Natural killer cell (primary cell): ENCODE results near the gene ST3GAL4. TPM values are rescaled to one million over a fixed set of nuclear protein-coding genes. Genes with fewer than 3 reads are reported as not detected.

Source experiments
- ATAC-seq, 3 donors: fragments of 150-1000 bp in 2 of 3; fragments of 200-7000 bp in 1 of 3; cut with Tn5 transposase; 1 replicate in 1 of 3; 2 replicates in 2 of 3; pipeline ENCODE4 v1.10.0; 2021; ENCODE audit warnings: mild to moderate bottlenecking in 2 of 3, moderate library complexity in 2 of 3
- DNase-seq, 2 donors: peaks; one replicate each; pipeline versions ENCODE4 v3.0.0 to v3.0.0-alpha.2; 2013 to 2021; ENCODE audit warnings: mixed read lengths in 1 of 2
- H3K27ac ChIP-seq: one replicate; pipeline ENCODE4 v1.5.1; 2013; ENCODE audit warnings: mild to moderate bottlenecking, low read length
- H3K27me3 ChIP-seq: one replicate; pipeline ENCODE4 v1.6.1; 2013; ENCODE audit warnings: low read length; ENCODE audit not compliant: control insufficient read depth, insufficient read depth
- H3K36me3 ChIP-seq: one replicate; pipeline ENCODE4 v1.6.1; 2013; ENCODE audit warnings: low read length; ENCODE audit not compliant: control insufficient read depth, insufficient read depth
- H3K4me1 ChIP-seq: one replicate; pipeline ENCODE4 v1.6.1; 2013; ENCODE audit warnings: low read length; ENCODE audit not compliant: control insufficient read depth, insufficient read depth
- H3K4me3 ChIP-seq: one replicate; pipeline ENCODE4 v1.5.1; 2013; ENCODE audit warnings: low read length
- H3K9me3 ChIP-seq: one replicate; pipeline ENCODE4 v1.6.1; 2013; ENCODE audit warnings: low read length; ENCODE audit not compliant: control insufficient read depth, insufficient read depth
- H3K27ac Mint-ChIP-seq, 2 donors: one replicate each; pipeline ENCODE4 v1.8.0; 2022; ENCODE audit warnings: mild to moderate bottlenecking in 2 of 2, mixed read lengths in 2 of 2, moderate library complexity in 1 of 2
- H3K27me3 Mint-ChIP-seq, 2 donors: one replicate each; pipeline ENCODE4 v1.8.0; 2022; ENCODE audit warnings: low read depth in 2 of 2, mixed read lengths in 2 of 2
- H3K36me3 Mint-ChIP-seq: one replicate; pipeline ENCODE4 v1.8.0; 2022; ENCODE audit warnings: mixed read lengths
- H3K4me1 Mint-ChIP-seq, 2 donors: one replicate each; pipeline ENCODE4 v1.8.0; 2022; ENCODE audit warnings: mixed read lengths in 2 of 2
- H3K4me3 Mint-ChIP-seq: one replicate; pipeline ENCODE4 v1.8.0; 2022; ENCODE audit warnings: mild to moderate bottlenecking, moderate library complexity, mixed read lengths
- H3K9me3 Mint-ChIP-seq, 2 donors: one replicate each; pipeline ENCODE4 v1.8.0; 2022; ENCODE audit warnings: mixed read lengths in 2 of 2
- CTCF ChIP-seq: fragments of 200-600 bp; IDR thresholded peaks from one replicate; pipeline ENCODE4 v1.8.0; 2022; ENCODE audit warnings: antibody characterized with exemption
- WGBS: methylation state at CpG from one replicate; pipeline ENCODE4 v1.1.7; 2013; ENCODE audit warnings: missing lambda C conversion rate; ENCODE audit not compliant: insufficient coverage; 5-methylcytosine and 5-hydroxymethylcytosine counted together
- intact Hi-C: fragments of 100-400 bp; cut with micrococcal nuclease; formaldehyde crosslinking; loops from one replicate; pipeline ENCODE4 v1.14.2; 2022
- total RNA-seq, 4 donors: library from RNA; stranded (reverse); fragments of 120-200 nt in 1 of 4; gene quantifications; one replicate each; pipeline versions ENCODE4 v1.2.3 to v1.2.4, GENCODE V29; 2013 to 2022

The ST3GAL4 gene
- total RNA-seq, 3 donors from 2014 or later (not counting 1 experiment from before 2014, with no cell fraction given): 43.3 to 57.6 (median 47.3) TPM

GRCh38 chr11:126340960-126341606, 14.4 kb upstream of the ST3GAL4 start:
- intact Hi-C loops: no loop called here

GRCh38 chr11:126341760-126342161, 13.7 kb upstream of the ST3GAL4 start:
- Mint-ChIP-seq H3K27me3 (no peaks in the 10 kb centered on the region), H3K4me3 (no peak overlapping the region), H3K4me1 (peaks cover 25 to 52% of the 10 kb centered on the region in 2 donors), H3K36me3 (no peaks in the 10 kb centered on the region), H3K9me3 (no peaks in the 10 kb centered on the region), H3K27ac (peak overlapping the region; percentile 61 to 78)
- 61% methylated on average over 3 of the region's 3 CpGs for WGBS
- no peak for ATAC-seq
- TF ChIP-seq CTCF: no peak
- Histone ChIP-seq H3K27ac (no peak overlapping the region), H3K4me1 (peaks cover 23% of the 10 kb centered on the region), H3K9me3 (no peaks in the 10 kb centered on the region), H3K4me3 (no peak overlapping the region), H3K36me3 (peaks cover 44% of the 10 kb centered on the region), H3K27me3 (no peaks in the 10 kb centered on the region)
- no peak for DNase-seq
- intact Hi-C loops: no loop called here

More at GRCh38 chr11:126340960-126341606, 14.4 kb upstream of the ST3GAL4 start:
- Histone ChIP-seq H3K27ac (no peak overlapping the region), H3K36me3 (peaks cover 40% of the 10 kb centered on the region), H3K4me3 (no peak overlapping the region), H3K27me3 (no peaks in the 10 kb centered on the region), H3K9me3 (no peaks in the 10 kb centered on the region), H3K4me1 (peaks cover 23% of the 10 kb centered on the region)
- ATAC-seq (no peak), DNase-seq (no peak)
- H3K36me3 Mint-ChIP-seq: no peaks in the 10 kb centered on the region
- 92% methylated on average over 7 of the region's 7 CpGs for WGBS
- H3K4me1 Mint-ChIP-seq: peaks cover 28 to 55% of the 10 kb centered on the region in 2 donors
- H3K27ac Mint-ChIP-seq: peak overlapping the region; percentile 61 to 78
- TF ChIP-seq CTCF: no peak
- H3K27me3 Mint-ChIP-seq: no peaks in the 10 kb centered on the region
- no peak overlapping the region for H3K4me3 Mint-ChIP-seq
- no peaks in the 10 kb centered on the region for H3K9me3 Mint-ChIP-seq

GRCh38 chr11:126343051-126343450, 12.4 kb upstream of the ST3GAL4 start:
- ATAC-seq (no peak), DNase-seq (no peak)
- peaks cover 43% of the 10 kb centered on the region for H3K36me3 ChIP-seq
- H3K4me1 ChIP-seq: peaks cover 18% of the 10 kb centered on the region
- Mint-ChIP-seq H3K4me1 (peaks cover 22 to 41% of the 10 kb centered on the region in 2 donors), H3K27me3 (no peaks in the 10 kb centered on the region), H3K9me3 (no peaks in the 10 kb centered on the region), H3K4me3 (no peak overlapping the region), H3K36me3 (no peaks in the 10 kb centered on the region), H3K27ac (peak overlapping the region in 1 of 2 donors; percentile 99)
- H3K9me3 ChIP-seq: no peaks in the 10 kb centered on the region
- TF ChIP-seq CTCF: no peak
- H3K27me3 ChIP-seq: no peaks in the 10 kb centered on the region
- intact Hi-C loops: no loop called here
- H3K4me3 ChIP-seq: no peak overlapping the region
- no peak overlapping the region for H3K27ac ChIP-seq
- WGBS: 98% methylated on average over 15 of the region's 16 CpGs
